Middle frontal gyrus (tissue), 1 donor: ENCODE data around the gene PEX11G.
A peak's percentile ranks its signal among the peaks of the same experiment; 100 is the strongest.

Experiments
- DNase-seq: peaks from one replicate; pipeline ENCODE4 v3.0.0-alpha.2; 2015; ENCODE audit warnings: low spot score; ENCODE audit errors: extremely low spot score

PEX11G gene

GRCh38 chr19:7521551-7522071, 32.8 kb upstream of the PEX11G start:
- no peak for DNase-seq

GRCh38 chr19:7520131-7521051, 31.6 kb upstream of the PEX11G start:
- no peak for DNase-seq

- DNase-seq, result no peak
Observed at GRCh38 chr19:7519361-7520130, 30.7 kb upstream of the PEX11G start.

- no peak for DNase-seq
Observed at GRCh38 chr19:7516878-7517277, 28.0 kb upstream of the PEX11G start.

GRCh38 chr19:7516333-7516732, 27.5 kb upstream of the PEX11G start:
- no peak for DNase-seq

GRCh38 chr19:7515645-7516151, 26.9 kb upstream of the PEX11G start, which contains the start of gene ZNF358:
Gene ZNF358, plus strand, starts transcription at chr19:7516103. Its CDS starts 3,140 bp downstream, at chr19:7519243.
- no peak for DNase-seq

GRCh38 chr19:7515110-7515644, 26.3 kb upstream of the PEX11G start:
- DNase-seq, result no peak

- no peak for DNase-seq
Observed at GRCh38 chr19:7513809-7514642, 25.2 kb upstream of the PEX11G start.

- DNase-seq, result no peak
Observed at GRCh38 chr19:7512400-7512851, 23.6 kb upstream of the PEX11G start.

- no peak for DNase-seq
Observed at GRCh38 chr19:7509625-7510024, 20.8 kb upstream of the PEX11G start.

- DNase-seq, result no peak
Observed at GRCh38 chr19:7507884-7508283, 19.0 kb upstream of the PEX11G start.

GRCh38 chr19:7506385-7507328, 17.8 kb upstream of the PEX11G start:
- DNase-seq, result no peak

- DNase-seq, result no peak
Observed at GRCh38 chr19:7505682-7506384, 17.0 kb upstream of the PEX11G start.

- no peak for DNase-seq
Observed at GRCh38 chr19:7505288-7505681, 16.4 kb upstream of the PEX11G start.

- no peak for DNase-seq
Observed at GRCh38 chr19:7504684-7505083, 15.8 kb upstream of the PEX11G start.

GRCh38 chr19:7502552-7502951, 13.7 kb upstream of the PEX11G start:
- no peak for DNase-seq

- peak; percentile 81 for DNase-seq
Observed at GRCh38 chr19:7500811-7501450, 12.1 kb upstream of the PEX11G start.

GRCh38 chr19:7497292-7497691, 8.5 kb upstream of the PEX11G start:
- no peak for DNase-seq
